PC-9 (cell line): Measurements from ENCODE around the gene RAF1. TPM values are rescaled to one million over a fixed set of nuclear protein-coding genes. Genes with fewer than 3 reads are reported as not detected.

Source experiments
- BruUV-seq: library from RNA; stranded (reverse); fragments of 400-500 nt; replicated peaks from 2 replicates; lab custom pipeline; 2021; lab: Mats Ljungman, UMichigan
- CTCF ChIA-PET: fragments of 300-600 bp; sonication (Branson Sonifier 250); formaldehyde crosslinking; loops from one replicate; lab custom pipeline; 2022; ENCODE audit warnings: antibody characterized with exemption; lab: Charles Lee
- POLR2A ChIA-PET: fragments of 300-600 bp; sonication (Branson Sonifier 250); formaldehyde crosslinking; loops from one replicate; lab custom pipeline; 2022; ENCODE audit warnings: antibody characterized with exemption; ENCODE audit not compliant: unreplicated experiment; lab: Charles Lee
- DNase-seq, 2 experiments: peaks; one replicate each; pipeline versions ENCODE4 v3.0.0 to v3.0.0-alpha.2; 2015 to 2022; ENCODE audit warnings: mixed read lengths in 1 of 2
- H2AFZ ChIP-seq: fragments of 200-600 bp; sonication (generic); 2 replicates; pipeline ENCODE4 v1.8.1; 2017; ENCODE audit warnings: antibody characterized with exemption
- H3F3A ChIP-seq: fragments of 200-600 bp; sonication (generic); 2 replicates; pipeline ENCODE4 v1.8.1; 2017; ENCODE audit warnings: antibody characterized with exemption, mild to moderate bottlenecking, low read depth; ENCODE audit not compliant: insufficient read depth
- H3K27ac ChIP-seq: fragments of 200-600 bp; sonication (generic); 2 replicates; pipeline ENCODE4 v1.6.1; 2016; ENCODE audit warnings: mixed run types
- H3K27me3 ChIP-seq: fragments of 200-600 bp; sonication (generic); 2 replicates; pipeline ENCODE4 v1.6.1; 2016; ENCODE audit warnings: low read depth, mixed run types; ENCODE audit not compliant: insufficient read depth
- H3K36me3 ChIP-seq: fragments of 200-600 bp; sonication (generic); 2 replicates; pipeline ENCODE4 v1.6.1; 2016; ENCODE audit warnings: low read depth, mixed run types
- H3K4me1 ChIP-seq: fragments of 200-600 bp; sonication (generic); replicated peaks from 2 replicates; pipeline ENCODE4 v1.6.1; 2016; ENCODE audit warnings: mixed run types; ENCODE audit not compliant: insufficient read depth
- H3K4me2 ChIP-seq: fragments of 200-600 bp; sonication (generic); 2 replicates; pipeline ENCODE4 v1.6.1; 2017; ENCODE audit warnings: mixed run types
- H3K4me3 ChIP-seq: fragments of 200-600 bp; sonication (generic); 2 replicates; pipeline ENCODE4 v1.6.1; 2016; ENCODE audit warnings: mixed run types
- H3K79me2 ChIP-seq: fragments of 200-600 bp; sonication (generic); 2 replicates; pipeline ENCODE4 v1.6.1; 2017; ENCODE audit warnings: low read depth, mixed run types
- H3K9me2 ChIP-seq: fragments of 200-600 bp; sonication (generic); 2 replicates; pipeline ENCODE4 v1.8.1; 2017; ENCODE audit warnings: mild to moderate bottlenecking; ENCODE audit not compliant: insufficient read depth
- H3K9me3 ChIP-seq: fragments of 200-600 bp; sonication (generic); 2 replicates; pipeline ENCODE4 v1.8.1; 2016; ENCODE audit warnings: low read depth; ENCODE audit not compliant: insufficient read depth
- H4K20me1 ChIP-seq: fragments of 200-600 bp; sonication (generic); 2 replicates; pipeline ENCODE4 v1.8.1; 2017; ENCODE audit not compliant: insufficient read depth
- CTCF ChIP-seq: fragments of 200-600 bp; sonication (generic); conservative IDR thresholded peaks from 2 replicates; pipeline ENCODE4 v1.6.1; 2017; ENCODE audit warnings: mixed run types, antibody characterized with exemption, mild to moderate bottlenecking, moderate library complexity
- EZH2 ChIP-seq: fragments of 200-600 bp; sonication (generic); IDR thresholded peaks from 2 replicates; pipeline ENCODE4 v1.8.0; 2017; ENCODE audit warnings: antibody characterized with exemption, low read depth
- intact Hi-C: fragments of 100-400 bp; cut with micrococcal nuclease; formaldehyde crosslinking; loops from one replicate; pipeline ENCODE4 v1.10.0; 2022; ENCODE audit not compliant: unreplicated experiment
- total RNA-seq: library from RNA; stranded (reverse); gene quantifications from 2 replicates; pipeline ENCODE4 v1.2.3, GENCODE V29; 2021

Gene RAF1
- total RNA-seq, 1 experiment from 2014 or later: 72.4 TPM

GRCh38 chr3:12659316-12660015 lies 4.5 kb downstream of the RAF1 start:
- peaks cover 55% of the 10 kb centered on the region for H4K20me1 ChIP-seq
- H3K79me2 ChIP-seq: peaks cover 94% of the 10 kb centered on the region
- H3K4me2 ChIP-seq: 0 out of 2 replicates have a peak overlapping the region, but pooled peaks have one; percentile 7
- intact Hi-C loops: loop anchor here (5.0 kb wide), 2 partner anchors 48 to 93 kb away; no protein-coding TSS in a partner anchor
- DNase-seq: no peak
- BruUV-seq: no TSS peak
- no peaks in the 10 kb centered on the region for H3K36me3 ChIP-seq
- no peaks in the 10 kb centered on the region for H3K9me2 ChIP-seq
- ChIA-PET POLR2A (interaction anchor here (0.5 kb wide), 1 partner anchor 566 kb away, joined by 3 read pairs; no protein-coding TSS in a partner anchor), CTCF (no interaction called here)
- peaks cover 41% of the 10 kb centered on the region for H3K4me1 ChIP-seq
- peak overlapping the region; percentile 13; the same call in 1 of the 2 replicates for H3K27ac ChIP-seq
- H3K9me3 ChIP-seq: no peaks in the 10 kb centered on the region
- H2AFZ ChIP-seq: no peak overlapping the region
- no peak overlapping the region for H3K4me3 ChIP-seq
- peaks cover 17% of the 10 kb centered on the region for H3F3A ChIP-seq
- no peaks in the 10 kb centered on the region for H3K27me3 ChIP-seq
- TF ChIP-seq CTCF (no peak), EZH2 (no peak)

GRCh38 chr3:12658593-12659058 lies 5.3 kb downstream of the RAF1 start:
- Histone ChIP-seq H3K27ac (0 out of 2 replicates have a peak overlapping the region, but pooled peaks have one; percentile 2), H3K79me2 (peaks cover 100% of the 10 kb centered on the region), H3K4me2 (peak overlapping the region; percentile 6; the same call in 1 of the 2 replicates), H3K9me2 (no peaks in the 10 kb centered on the region), H2AFZ (no peak overlapping the region), H3K27me3 (no peaks in the 10 kb centered on the region), H4K20me1 (peaks cover 59% of the 10 kb centered on the region), H3F3A (peaks cover 14% of the 10 kb centered on the region; the same call in 1 of the 2 replicates), H3K4me3 (no peak overlapping the region), H3K9me3 (no peaks in the 10 kb centered on the region), H3K36me3 (no peaks in the 10 kb centered on the region), H3K4me1 (peaks cover 41% of the 10 kb centered on the region)
- intact Hi-C loops: no loop called here
- POLR2A ChIA-PET: no interaction called here
- TF ChIP-seq EZH2 (no peak), CTCF (no peak)
- DNase-seq: no peak
- CTCF ChIA-PET: no interaction called here
- no TSS peak for BruUV-seq

GRCh38 chr3:12656850-12657249 lies 7.1 kb downstream of the RAF1 start:
- no peaks in the 10 kb centered on the region for H3K9me3 ChIP-seq
- peaks cover 72% of the 10 kb centered on the region for H4K20me1 ChIP-seq
- no peak for TF ChIP-seq CTCF
- TF ChIP-seq EZH2: no peak
- no peaks in the 10 kb centered on the region for H3K9me2 ChIP-seq
- DNase-seq: no peak
- H3K79me2 ChIP-seq: peaks cover 97% of the 10 kb centered on the region
- H3K36me3 ChIP-seq: no peaks in the 10 kb centered on the region
- no peak overlapping the region for H3K27ac ChIP-seq
- intact Hi-C loops: no loop called here
- POLR2A ChIA-PET: no interaction called here
- no peak overlapping the region for H3K4me3 ChIP-seq
- no peak overlapping the region for H3K4me2 ChIP-seq
- BruUV-seq: no TSS peak
- peaks cover 14% of the 10 kb centered on the region; the same call in 1 of the 2 replicates for H3F3A ChIP-seq
- CTCF ChIA-PET: interaction anchor here (0.6 kb wide), 1 partner anchor 49 kb away, joined by 4 read pairs; no protein-coding TSS in a partner anchor
- H2AFZ ChIP-seq: no peak overlapping the region
- H3K27me3 ChIP-seq: no peaks in the 10 kb centered on the region
- peaks cover 34% of the 10 kb centered on the region for H3K4me1 ChIP-seq
